ENCODE measurements around the gene STX4. TPM values are rescaled to one million over a fixed set of nuclear protein-coding genes. Genes with fewer than 3 reads are reported as not detected.

STX4 gene
- total RNA-seq, 1 donor: 24.2 TPM

- H3K4me3 ChIP-seq (ENCODE audit: low read depth, low read length): peak overlapping the region; percentile 45
- peak; percentile 97 for DNase-seq (ENCODE audit: low read depth)
- TF ChIP-seq CTCF (IDR thresholded peaks at IDR 0.05; ENCODE audit: insufficient read depth, low read length): no peak
These were observed 31.6 kb downstream of the STX4 start for GRCh38 chr16:31064882-31065461.

- no peak for TF ChIP-seq CTCF (IDR thresholded peaks at IDR 0.05; ENCODE audit: insufficient read depth, low read length)
- H3K4me3 ChIP-seq (ENCODE audit: low read depth, low read length): no peak overlapping the region
- no peak for DNase-seq (ENCODE audit: low read depth)
These were observed 34.0 kb downstream of the STX4 start for GRCh38 chr16:31067342-31067741.

- peak; percentile 89 for DNase-seq (ENCODE audit: low read depth)
- no peak for TF ChIP-seq CTCF (IDR thresholded peaks at IDR 0.05; ENCODE audit: insufficient read depth, low read length)
- peak overlapping the region; percentile 82 for H3K4me3 ChIP-seq (ENCODE audit: low read depth, low read length)
These were observed 38.5 kb downstream of the STX4 start for GRCh38 chr16:31071861-31072260.

- TF ChIP-seq CTCF (IDR thresholded peaks at IDR 0.05; ENCODE audit: insufficient read depth, low read length): no peak
- H3K4me3 ChIP-seq (ENCODE audit: low read depth, low read length): peak overlapping the region; percentile 82
- peak; percentile 42 for DNase-seq (ENCODE audit: low read depth)
These were observed 39.3 kb downstream of the STX4 start for GRCh38 chr16:31072540-31073141.

DNA sequence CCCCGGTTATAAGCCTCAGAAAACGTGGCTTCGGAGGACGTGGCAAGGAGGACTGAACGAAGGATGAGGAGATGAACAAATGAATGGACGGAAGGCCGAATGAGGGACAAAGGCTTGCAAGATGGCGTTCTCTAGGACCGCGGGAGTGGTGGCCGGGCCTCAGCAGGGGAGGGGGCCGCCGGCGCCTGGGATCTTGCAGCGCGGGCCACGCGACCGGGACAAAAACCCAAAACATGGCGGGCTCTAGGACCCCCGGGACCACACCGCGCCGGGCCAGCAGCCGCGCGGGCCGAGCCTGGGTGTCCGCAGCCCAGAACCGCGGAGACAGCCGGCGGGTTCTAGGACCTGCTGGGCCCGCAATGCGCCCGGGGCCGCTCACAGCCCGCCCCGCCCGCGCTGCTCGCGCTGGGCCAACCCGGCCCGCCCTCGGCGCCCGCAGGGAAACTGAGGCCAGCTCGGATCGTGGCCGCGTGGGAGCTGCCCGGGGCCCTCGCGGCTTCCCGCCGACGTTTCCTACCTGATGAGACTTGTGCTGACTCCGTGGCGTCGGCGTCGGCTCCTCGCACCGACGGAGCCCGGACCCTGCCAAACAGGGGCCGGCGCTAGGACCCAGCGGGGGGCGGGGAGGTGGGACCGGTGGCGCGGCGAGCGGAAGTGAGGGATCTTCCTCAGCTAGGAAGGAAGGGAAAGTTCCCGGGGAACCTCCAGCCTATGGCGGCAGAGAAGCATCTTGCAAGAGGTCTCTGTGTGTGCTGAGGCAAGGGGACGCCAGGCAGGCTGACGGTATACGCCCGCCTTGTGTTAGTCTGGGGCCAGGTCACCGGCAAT, 40.0 kb downstream of the STX4 start:
- DNase-seq (ENCODE audit: low read depth): peak; percentile 88
- H3K4me3 ChIP-seq (ENCODE audit: low read depth, low read length): peak overlapping the region; percentile 82
- TF ChIP-seq CTCF (IDR thresholded peaks at IDR 0.05; ENCODE audit: insufficient read depth, low read length): no peak

DNA sequence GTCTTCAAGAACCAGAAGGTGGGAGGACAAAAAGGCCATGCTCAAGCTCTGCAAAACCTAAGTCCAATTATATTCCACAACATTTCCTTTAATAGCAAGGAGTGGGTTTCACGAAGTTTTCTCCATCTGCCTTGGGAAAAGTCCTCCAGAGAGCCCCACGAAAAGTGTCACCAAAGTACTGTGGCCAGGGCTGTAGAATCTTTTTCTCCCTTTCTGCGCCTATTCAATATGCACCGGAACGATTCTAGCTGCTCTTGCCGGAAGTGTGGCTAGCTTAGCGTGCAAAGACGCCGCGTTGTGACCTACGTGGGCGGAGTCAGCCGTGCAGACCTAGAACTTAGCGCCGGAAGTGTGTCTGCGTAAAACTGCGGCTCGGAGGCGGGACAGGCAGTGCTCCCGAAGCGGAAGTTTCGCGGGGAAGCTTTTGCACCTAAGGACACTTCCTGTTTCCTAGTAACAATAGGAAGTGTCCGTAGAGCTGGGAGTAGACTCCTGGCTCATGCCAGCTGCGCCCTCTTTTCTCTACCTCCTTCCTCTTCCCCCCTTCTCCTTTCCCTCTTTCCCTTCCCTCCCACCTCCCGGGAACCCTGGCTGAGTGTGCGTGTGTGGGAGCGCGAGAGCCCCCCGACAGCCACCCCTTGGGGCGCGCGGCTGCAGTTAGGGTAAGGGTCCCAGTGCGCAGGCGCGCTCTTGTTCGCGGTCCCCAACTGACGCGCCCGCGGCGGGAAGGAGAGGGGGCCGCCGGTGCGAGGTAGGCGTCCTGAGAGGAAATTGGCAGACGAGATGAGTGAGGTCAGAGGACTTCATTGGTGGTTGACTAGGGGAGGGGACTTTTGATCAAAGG, 40.8 kb downstream of the STX4 start, which contains the start of the genes ZNF646 and ZNF668:
TSS of gene ZNF646 (plus strand) at position 453 of the 844 bp plus-strand sequence. CDS start 1,903 bp downstream, outside the sequence.
TSS of gene ZNF668 (minus strand) at position 271 of the 844 bp plus-strand sequence. CDS start 9,781 bp downstream, outside the sequence.
- TF ChIP-seq CTCF (IDR thresholded peaks at IDR 0.05; ENCODE audit: insufficient read depth, low read length): no peak
- H3K4me3 ChIP-seq (ENCODE audit: low read depth, low read length): peak within 1 kb of the TSS; percentile 82
- DNase-seq (ENCODE audit: low read depth): peak; percentile 99
